Neural progenitor cell (in vitro differentiated cells): ENCODE results near the gene SFXN5. TPM values are rescaled to one million over a fixed set of nuclear protein-coding genes. Genes with fewer than 3 reads are reported as not detected.
A peak's percentile ranks its signal among the peaks of the same experiment; 100 is the strongest.

Source experiments
- DNase-seq: peaks from one replicate; pipeline ENCODE4 v3.0.0-alpha.2; 2016; ENCODE audit warnings: low spot score
- H2AFZ ChIP-seq: fragments of 200-600 bp; sonication (generic); replicated peaks from 2 replicates; pipeline ENCODE4 v1.6.1; 2016; ENCODE audit warnings: antibody characterized with exemption
- H3F3A ChIP-seq: fragments of 200-600 bp; sonication (generic); 2 replicates; pipeline ENCODE4 v1.6.1; 2016; ENCODE audit warnings: antibody characterized with exemption, low read depth
- H3K27ac ChIP-seq: fragments of 200-600 bp; sonication (generic); 2 replicates; pipeline ENCODE4 v1.5.1; 2016; ENCODE audit warnings: mild to moderate bottlenecking
- H3K27me3 ChIP-seq: fragments of 200-600 bp; sonication (generic); 2 replicates; pipeline ENCODE4 v1.6.1; 2016; ENCODE audit warnings: mild to moderate bottlenecking, moderate library complexity
- H3K36me3 ChIP-seq: fragments of 200-600 bp; sonication (generic); 2 replicates; pipeline ENCODE4 v1.5.1; 2016
- H3K4me1 ChIP-seq: fragments of 200-600 bp; sonication (generic); 2 replicates; pipeline ENCODE4 v1.6.1; 2016; ENCODE audit warnings: mixed run types
- H3K4me2 ChIP-seq: fragments of 200-600 bp; sonication (generic); 2 replicates; pipeline ENCODE4 v1.6.1; 2016
- H3K4me3 ChIP-seq: fragments of 200-600 bp; sonication (generic); 2 replicates; pipeline ENCODE4 v1.5.1; 2016
- H3K79me2 ChIP-seq: fragments of 200-600 bp; sonication (generic); 2 replicates; pipeline ENCODE4 v1.6.1; 2016; ENCODE audit warnings: low read depth
- H3K9ac ChIP-seq: fragments of 200-600 bp; sonication (generic); 2 replicates; pipeline ENCODE4 v1.6.1; 2016
- H3K9me3 ChIP-seq: fragments of 200-600 bp; sonication (generic); 2 replicates; pipeline ENCODE4 v1.5.1; 2016; ENCODE audit warnings: low read depth
- H4K20me1 ChIP-seq: fragments of 200-600 bp; sonication (generic); 2 replicates; pipeline ENCODE4 v1.6.1; 2016; ENCODE audit warnings: low read depth
- H3K27ac Mint-ChIP-seq: 3 replicates; pipeline ENCODE4 v1.8.0; 2021; ENCODE audit warnings: mixed read lengths
- H3K27me3 Mint-ChIP-seq: 2 replicates; pipeline ENCODE4 v1.8.0; 2022; ENCODE audit warnings: low read depth, mild to moderate bottlenecking, inconsistent platforms, moderate library complexity, mixed read lengths; ENCODE audit not compliant: insufficient read depth
- H3K36me3 Mint-ChIP-seq: 3 replicates; pipeline ENCODE4 v1.8.0; 2021; ENCODE audit warnings: mixed read lengths
- H3K4me1 Mint-ChIP-seq: 3 replicates; pipeline ENCODE4 v1.8.0; 2021; ENCODE audit warnings: mixed read lengths
- H3K4me3 Mint-ChIP-seq: 3 replicates; pipeline ENCODE4 v1.8.0; 2021; ENCODE audit warnings: mild to moderate bottlenecking, moderate library complexity, mixed read lengths
- H3K9me3 Mint-ChIP-seq: 3 replicates; pipeline ENCODE4 v1.8.0; 2020; ENCODE audit warnings: mixed read lengths
- EZH2 ChIP-seq: fragments of 200-600 bp; sonication (generic); IDR thresholded peaks from 2 replicates; pipeline ENCODE4 v1.6.1; 2017; ENCODE audit warnings: antibody characterized with exemption, mild to moderate bottlenecking, moderate library complexity
- EZH2phosphoT487 ChIP-seq: fragments of 200-600 bp; sonication (generic); IDR thresholded peaks from 2 replicates; pipeline ENCODE4 v1.6.1; 2017; ENCODE audit warnings: antibody characterized with exemption
- total RNA-seq: library from RNA; depleted of rRNA; stranded (reverse); fragments of >200 nt; gene quantifications from 2 replicates; pipeline ENCODE4 v1.2.3, GENCODE V29; 2015; ENCODE audit warnings: low replicate concordance
- TF ChIP-seq, protein P1 (sequence below): fragments of 200-600 bp; sonication (generic); IDR thresholded peaks from 2 replicates; pipeline ENCODE4 v1.5.1; 2017; ENCODE audit warnings: antibody characterized with exemption, mild to moderate bottlenecking

The SFXN5 gene
- total RNA-seq, 1 donor from 2014 or later = 3.4 TPM

DNA sequence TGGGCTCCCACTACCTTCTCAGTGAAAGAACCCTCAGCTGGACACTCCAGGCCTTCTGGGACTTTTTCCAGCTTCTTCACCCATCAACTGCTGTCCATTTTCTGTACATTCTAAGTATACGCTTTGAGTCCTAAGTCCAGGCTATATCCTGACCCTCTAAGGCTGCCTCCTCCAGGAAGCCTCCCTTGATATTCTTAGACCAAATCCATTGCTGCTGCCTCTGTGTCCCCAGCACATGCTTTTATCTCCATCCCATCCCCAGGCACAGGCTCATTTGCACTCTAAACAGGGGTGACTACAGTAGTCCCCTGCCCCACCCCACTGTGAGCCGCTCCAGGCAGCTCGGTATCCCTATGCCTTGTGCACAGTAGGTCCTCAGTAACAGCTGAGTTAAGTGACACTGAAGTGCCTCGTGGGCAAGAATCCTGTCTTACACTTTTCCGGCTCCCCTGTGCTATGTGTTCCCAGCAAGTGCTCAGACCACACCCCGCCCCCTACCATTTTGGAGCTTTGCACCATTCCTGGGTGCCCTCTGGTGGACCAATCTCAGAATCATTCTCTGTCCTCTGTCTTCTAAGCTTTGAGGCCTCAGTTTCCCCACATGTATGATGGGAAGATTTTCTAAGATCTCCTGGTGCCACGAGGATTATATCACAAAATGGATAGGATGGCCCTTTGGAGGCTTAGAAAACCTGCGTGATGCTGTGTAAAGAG lies 119.2 kb downstream of the SFXN5 start:
- no peaks in the 10 kb centered on the region for H3K9me3 Mint-ChIP-seq
- H3K27ac ChIP-seq = no peak overlapping the region

DNA sequence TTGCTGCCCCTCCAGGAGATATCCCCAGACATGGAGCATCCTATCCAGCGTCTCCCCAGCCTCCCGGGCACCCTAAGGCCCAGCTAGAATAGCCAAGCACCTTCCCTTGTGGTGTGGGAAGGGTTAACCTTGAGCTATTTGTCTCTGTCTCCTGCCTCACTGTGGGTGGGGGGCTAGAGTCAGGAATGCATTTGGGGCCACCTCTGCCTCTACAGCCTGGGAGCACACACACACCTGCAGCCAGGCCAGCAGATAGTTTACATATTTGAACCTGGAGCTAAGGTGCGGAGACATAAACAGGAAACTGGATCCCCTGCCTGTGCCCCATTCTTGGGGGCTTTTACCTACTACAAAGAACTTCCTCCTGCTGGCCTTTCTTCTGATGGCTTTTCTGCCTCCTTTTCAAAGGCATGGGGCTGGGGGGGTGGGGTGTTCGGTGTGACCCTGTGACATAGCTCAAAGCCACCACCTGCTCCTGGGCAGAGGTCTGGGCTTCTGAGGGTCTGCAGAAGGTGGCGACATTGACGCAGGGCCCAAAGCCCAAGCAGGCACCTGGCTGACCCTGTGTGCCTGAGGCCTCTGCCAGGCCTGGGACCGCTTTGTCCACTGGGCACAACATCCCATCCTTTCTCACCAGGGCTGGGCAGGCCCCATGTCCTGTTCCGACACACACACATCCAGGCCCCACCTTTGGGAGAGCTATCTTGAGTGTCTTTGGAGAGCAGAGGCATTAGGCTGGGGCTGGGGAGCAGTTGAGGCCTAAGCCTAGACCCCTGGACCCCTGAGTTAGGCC lies 120.0 kb downstream of the SFXN5 start:
- peaks cover 16% of the 10 kb centered on the region for H3K27me3 Mint-ChIP-seq
- no peak for DNase-seq
- H3K36me3 Mint-ChIP-seq = no peaks in the 10 kb centered on the region
- Histone ChIP-seq H3K4me1 (peaks cover 45% of the 10 kb centered on the region), H3K9ac (no peak overlapping the region), H3K27ac (no peak overlapping the region), H4K20me1 (no peaks in the 10 kb centered on the region), H3F3A (peaks cover 20% of the 10 kb centered on the region), H3K4me2 (peak overlapping the region; percentile 10), H3K27me3 (no peaks in the 10 kb centered on the region), H3K79me2 (no peaks in the 10 kb centered on the region), H2AFZ (no peak overlapping the region), H3K9me3 (no peaks in the 10 kb centered on the region), H3K36me3 (no peaks in the 10 kb centered on the region), H3K4me3 (no peak overlapping the region)
- H3K27ac Mint-ChIP-seq = no peak overlapping the region
- peak overlapping the region; percentile 21 for H3K4me3 Mint-ChIP-seq
- no peak for TF ChIP-seq EZH2
- TF ChIP-seq, protein P1, sequence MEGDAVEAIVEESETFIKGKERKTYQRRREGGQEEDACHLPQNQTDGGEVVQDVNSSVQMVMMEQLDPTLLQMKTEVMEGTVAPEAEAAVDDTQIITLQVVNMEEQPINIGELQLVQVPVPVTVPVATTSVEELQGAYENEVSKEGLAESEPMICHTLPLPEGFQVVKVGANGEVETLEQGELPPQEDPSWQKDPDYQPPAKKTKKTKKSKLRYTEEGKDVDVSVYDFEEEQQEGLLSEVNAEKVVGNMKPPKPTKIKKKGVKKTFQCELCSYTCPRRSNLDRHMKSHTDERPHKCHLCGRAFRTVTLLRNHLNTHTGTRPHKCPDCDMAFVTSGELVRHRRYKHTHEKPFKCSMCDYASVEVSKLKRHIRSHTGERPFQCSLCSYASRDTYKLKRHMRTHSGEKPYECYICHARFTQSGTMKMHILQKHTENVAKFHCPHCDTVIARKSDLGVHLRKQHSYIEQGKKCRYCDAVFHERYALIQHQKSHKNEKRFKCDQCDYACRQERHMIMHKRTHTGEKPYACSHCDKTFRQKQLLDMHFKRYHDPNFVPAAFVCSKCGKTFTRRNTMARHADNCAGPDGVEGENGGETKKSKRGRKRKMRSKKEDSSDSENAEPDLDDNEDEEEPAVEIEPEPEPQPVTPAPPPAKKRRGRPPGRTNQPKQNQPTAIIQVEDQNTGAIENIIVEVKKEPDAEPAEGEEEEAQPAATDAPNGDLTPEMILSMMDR = no peak
- TF ChIP-seq EZH2phosphoT487 = no peak
- peaks cover 18% of the 10 kb centered on the region for H3K4me1 Mint-ChIP-seq
- no peaks in the 10 kb centered on the region for H3K9me3 Mint-ChIP-seq

More for the DNA sequence above, 119.2 kb downstream of the SFXN5 start:
- Histone ChIP-seq H3K9ac (no peak overlapping the region), H3K4me2 (no peak overlapping the region), H3K36me3 (no peaks in the 10 kb centered on the region), H3K27me3 (no peaks in the 10 kb centered on the region), H4K20me1 (no peaks in the 10 kb centered on the region), H3F3A (peaks cover 20% of the 10 kb centered on the region), H2AFZ (no peak overlapping the region), H3K4me3 (no peak overlapping the region), H3K9me3 (no peaks in the 10 kb centered on the region), H3K79me2 (no peaks in the 10 kb centered on the region), H3K4me1 (peaks cover 51% of the 10 kb centered on the region)
- Mint-ChIP-seq H3K4me1 (peaks cover 24% of the 10 kb centered on the region), H3K27ac (peak overlapping the region; percentile 81), H3K4me3 (peak overlapping the region; percentile 66), H3K27me3 (peaks cover 19% of the 10 kb centered on the region), H3K36me3 (peaks cover 3% of the 10 kb centered on the region)
- TF ChIP-seq, protein P1 = peak; percentile 16
- TF ChIP-seq EZH2phosphoT487 (no peak), EZH2 (no peak)
- DNase-seq = no peak

DNA sequence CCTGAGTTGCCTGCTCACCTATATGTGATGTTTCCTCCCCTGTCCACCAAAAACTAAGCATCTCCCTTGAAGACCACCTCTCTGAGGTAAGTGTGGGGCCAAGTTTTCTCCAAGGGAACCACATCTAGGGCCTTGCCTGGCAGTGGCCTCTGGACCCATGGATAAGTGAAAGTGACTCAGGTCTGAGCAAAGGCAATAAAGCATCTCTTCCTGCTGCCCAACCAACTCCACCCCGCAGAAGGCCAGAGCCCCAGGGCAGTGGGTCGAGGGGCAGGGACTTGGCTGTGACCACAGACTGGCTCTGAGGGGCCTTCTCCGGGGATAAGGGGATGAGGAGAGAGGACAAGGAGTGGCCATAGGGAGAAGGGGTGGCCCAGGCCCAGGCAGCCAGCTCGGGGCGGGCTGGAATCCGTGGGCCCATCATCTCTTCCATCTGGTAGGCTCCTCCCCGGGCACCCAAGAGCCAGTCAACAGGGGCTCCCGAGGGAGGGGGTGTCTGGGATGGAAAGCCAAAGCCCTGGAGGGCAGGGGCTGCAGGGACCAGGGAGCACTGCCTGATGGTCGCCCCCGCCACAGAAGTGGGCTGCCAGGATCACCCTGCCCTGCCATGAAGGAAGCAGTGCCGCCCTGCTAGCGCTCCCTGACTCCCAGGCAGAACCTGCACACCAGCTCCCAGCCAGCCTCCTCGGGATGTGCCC lies 120.8 kb downstream of the SFXN5 start:
- Histone ChIP-seq H3K4me3 (no peak overlapping the region), H4K20me1 (no peaks in the 10 kb centered on the region), H3K36me3 (no peaks in the 10 kb centered on the region), H3K79me2 (no peaks in the 10 kb centered on the region), H3K9me3 (no peaks in the 10 kb centered on the region), H3K9ac (no peak overlapping the region), H3K4me1 (peaks cover 38% of the 10 kb centered on the region), H3K27ac (no peak overlapping the region), H3K27me3 (no peaks in the 10 kb centered on the region), H3F3A (peaks cover 13% of the 10 kb centered on the region), H2AFZ (no peak overlapping the region), H3K4me2 (no peak overlapping the region)
- Mint-ChIP-seq H3K9me3 (no peaks in the 10 kb centered on the region), H3K4me1 (peaks cover 16% of the 10 kb centered on the region), H3K27me3 (peaks cover 16% of the 10 kb centered on the region), H3K27ac (no peak overlapping the region), H3K36me3 (no peaks in the 10 kb centered on the region), H3K4me3 (peak overlapping the region; percentile 21)
- TF ChIP-seq EZH2phosphoT487 (no peak), EZH2 (no peak)
- TF ChIP-seq, protein P1 = no peak
- DNase-seq = no peak
